HG02840 (cell line): ENCODE data around the gene SLC1A4.

ENCODE experiments used
- ATAC-seq: cut with Tn5 transposase; IDR thresholded peaks from one replicate; pipeline ENCODE4 v1.9.1; 2021; ENCODE audit warnings: mild to moderate bottlenecking, moderate library complexity, moderate number of reproducible peaks; ENCODE audit not compliant: unreplicated experiment, low FRiP score

SLC1A4 gene

GRCh38 chr2:65069439-65069824, 80.2 kb downstream of the SLC1A4 start:
- ATAC-seq = no peak

DNA sequence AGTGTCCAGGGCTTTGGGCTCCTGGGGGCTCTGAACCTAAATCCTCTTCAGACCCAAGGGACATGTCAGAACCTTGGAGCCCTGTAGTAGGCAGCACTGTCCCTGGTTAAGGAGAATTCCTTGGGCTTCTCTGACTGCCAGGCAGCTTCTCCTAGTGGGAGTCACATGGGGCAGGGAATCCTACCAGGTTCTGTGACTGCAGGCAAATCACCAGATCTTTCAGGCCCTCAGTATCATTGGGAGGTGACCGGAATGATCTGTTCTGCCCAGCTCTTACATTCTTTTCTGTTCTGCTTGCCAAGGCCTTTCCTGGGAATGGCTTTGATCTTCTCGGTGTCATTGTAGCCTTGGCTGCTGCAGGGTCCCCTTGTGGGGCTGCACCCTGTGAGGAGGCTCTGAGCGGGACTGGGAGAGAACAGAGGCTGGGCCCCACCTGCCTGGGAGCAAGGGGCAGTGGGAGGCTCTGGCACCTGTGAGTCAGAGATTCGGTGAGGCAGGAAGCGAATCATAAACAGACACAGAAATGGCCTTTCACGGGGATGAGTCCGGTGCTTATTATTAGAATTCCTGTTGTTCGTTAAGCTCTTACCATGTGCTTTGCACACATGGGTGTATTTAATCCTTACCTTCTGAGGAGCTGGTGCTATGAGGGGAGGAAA, 81.1 kb downstream of the SLC1A4 start:
- ATAC-seq = no peak

GRCh38 chr2:65070856-65071255, 81.7 kb downstream of the SLC1A4 start:
- ATAC-seq = no peak

DNA sequence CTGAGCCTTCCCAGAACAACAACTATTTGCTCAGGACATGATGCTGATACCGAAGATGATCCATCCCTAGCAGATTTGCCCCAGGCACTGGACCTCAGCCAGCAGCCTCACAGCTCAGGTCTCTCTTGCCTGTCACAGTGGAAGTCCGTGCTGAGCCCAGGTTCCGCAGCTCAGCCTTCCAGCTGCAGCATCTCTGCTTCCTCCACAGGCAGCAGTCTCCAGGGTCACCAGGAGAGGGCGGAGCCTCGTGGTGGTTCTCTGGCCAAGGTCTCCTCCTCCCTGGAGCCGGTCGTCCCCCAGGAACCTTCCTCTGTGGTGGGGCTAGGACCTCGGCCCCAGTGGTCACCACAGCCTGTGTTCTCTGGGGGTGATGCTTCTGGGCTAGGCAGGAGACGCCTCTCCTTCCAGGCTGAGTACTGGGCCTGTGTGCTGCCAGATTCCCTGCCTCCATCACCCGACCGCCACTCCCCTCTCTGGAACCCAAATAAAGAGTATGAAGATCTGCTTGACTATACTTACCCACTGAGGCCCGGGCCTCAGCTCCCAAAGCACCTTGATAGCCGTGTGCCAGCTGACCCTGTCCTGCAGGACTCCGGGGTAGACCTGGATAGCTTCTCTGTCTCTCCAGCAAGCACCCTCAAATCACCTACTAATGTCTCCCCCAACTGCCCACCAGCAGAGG, 82.4 kb downstream of the SLC1A4 start:
- ATAC-seq = no peak

DNA sequence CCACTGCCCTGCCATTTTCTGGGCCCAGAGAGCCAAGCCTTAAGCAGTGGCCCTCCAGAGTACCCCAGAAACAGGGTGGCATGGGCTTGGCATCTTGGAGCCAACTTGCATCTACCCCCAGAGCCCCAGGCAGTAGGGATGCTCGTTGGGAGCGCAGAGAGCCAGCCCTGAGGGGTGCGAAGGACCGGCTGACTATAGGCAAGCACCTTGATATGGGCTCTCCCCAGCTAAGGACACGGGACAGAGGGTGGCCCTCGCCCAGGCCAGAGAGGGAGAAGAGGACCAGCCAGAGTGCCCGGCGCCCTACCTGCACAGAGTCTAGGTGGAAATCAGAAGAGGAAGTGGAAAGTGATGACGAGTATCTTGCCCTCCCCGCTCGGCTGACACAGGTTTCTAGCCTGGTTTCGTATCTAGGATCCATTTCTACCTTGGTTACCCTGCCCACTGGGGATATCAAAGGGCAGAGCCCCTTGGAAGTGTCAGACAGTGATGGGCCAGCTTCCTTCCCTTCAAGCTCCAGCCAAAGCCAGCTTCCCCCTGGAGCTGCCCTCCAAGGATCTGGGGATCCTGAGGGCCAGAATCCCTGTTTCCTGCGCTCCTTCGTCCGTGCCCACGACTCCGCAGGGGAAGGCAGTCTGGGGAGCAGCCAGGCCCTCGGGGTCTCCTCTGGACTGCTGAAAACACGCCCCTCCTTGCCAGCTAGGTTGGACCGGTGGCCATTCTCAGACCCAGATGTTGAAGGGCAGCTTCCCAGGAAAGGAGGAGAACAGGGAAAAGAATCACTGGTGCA, 83.2 kb downstream of the SLC1A4 start:
- no peak for ATAC-seq
